ENCODE results near the gene PBLD.
"Not testable (repeated sequence)": the region's sequence is repeated elsewhere in the genome, so short reads cannot be mapped to it uniquely, and the experiment has no call there.

DNA sequence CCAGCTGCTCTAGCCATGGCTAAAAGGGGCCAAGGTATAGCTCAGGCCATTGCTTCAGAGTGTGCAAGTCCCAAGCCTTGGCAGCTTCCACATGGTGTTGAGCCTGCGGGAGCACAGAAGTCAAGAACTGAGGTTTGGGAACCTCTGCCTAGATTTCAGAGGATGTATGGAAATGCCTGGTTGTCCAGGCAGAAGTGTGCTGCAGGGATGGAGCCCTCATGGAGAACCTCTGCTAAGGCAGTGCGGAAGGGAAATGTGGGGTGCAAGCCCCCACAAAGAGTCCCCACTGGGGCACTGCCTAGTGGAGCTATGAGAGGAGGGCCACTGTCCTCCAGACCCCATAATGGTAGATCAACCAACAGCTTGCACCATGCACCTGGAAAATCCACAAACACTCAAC is 54.9 kb downstream of the PBLD start:
- TF ChIP-seq CTCF (conservative IDR thresholded peaks at IDR 0.05; ENCODE audit: low read depth, low read length); EZH2 (IDR thresholded peaks at IDR 0.05; ENCODE audit: borderline replicate concordance, low read depth, low read length, poor library complexity, severe bottlenecking): not testable (repeated sequence)

All from A673 (cell line).